Prostate gland (tissue), 2 donors: ENCODE measurements around the gene DOCK3.

Experiments used
- CTCF ChIP-seq, 4 experiments: fragments of 200-600 bp in 2 of 4; fragments of 450-650 bp in 2 of 4; sonication (generic) in 2 of 4; IDR thresholded peaks; 1 replicate in 3 of 4; 2 replicates in 1 of 4; pipeline ENCODE4 v1.5.1; 2016 to 2019; ENCODE audit warnings: antibody characterized with exemption in 4 of 4, mild to moderate bottlenecking in 2 of 4, moderate library complexity in 2 of 4
- POLR2AphosphoS5 ChIP-seq: sonication (generic); formaldehyde crosslinking; IDR thresholded peaks from one replicate; pipeline ENCODE4 v1.6.1; 2017; ENCODE audit warnings: antibody characterized with exemption

- no peak for TF ChIP-seq CTCF (IDR thresholded peaks at IDR 0.05)
- no peak for TF ChIP-seq POLR2AphosphoS5
Observed at GRCh38 chr3:50637011-50637410, 37.7 kb upstream of the DOCK3 start.
